HCT116 (cell line): ENCODE measurements around the gene APPBP2. TPM values are rescaled to one million over a fixed set of nuclear protein-coding genes. Genes with fewer than 3 reads are reported as not detected.
A peak's percentile ranks its signal among the peaks of the same experiment; 100 is the strongest.

Experiments
- ATAC-seq: fragments of 200-7000 bp; cut with Tn5 transposase; 2 replicates; pipeline ENCODE4 v1.9.1; 2020; ENCODE audit warnings: mild to moderate bottlenecking, moderate library complexity
- BruUV-seq: library from RNA; stranded (reverse); fragments of 400-500 nt; replicated peaks from 2 replicates; lab custom pipeline; 2021; lab: Mats Ljungman, UMichigan
- CTCF ChIA-PET: fragments of 300-600 bp; sonication (Branson Sonifier 250); formaldehyde crosslinking; loops from one replicate; lab custom pipeline; 2021; ENCODE audit warnings: antibody characterized with exemption; lab: Charles Lee
- POLR2A ChIA-PET: fragments of 300-600, 350-600 bp; sonication (Branson Sonifier 250); formaldehyde crosslinking; loops from one replicate; lab custom pipeline; 2021; ENCODE audit warnings: antibody characterized with exemption; lab: Charles Lee
- RAD21 ChIA-PET, 2 experiments: fragments of 300-600 bp; sonication (Branson Sonifier 250); formaldehyde crosslinking; loops; one replicate each; lab custom pipeline; 2023; ENCODE audit warnings: low total read pairs in 2 of 2; ENCODE audit not compliant: uncharacterized antibody in 2 of 2, unreplicated experiment in 2 of 2, low non-redundant PET in 1 of 2; lab: Charles Lee
- DNase-seq: peaks from one replicate; pipeline ENCODE4 v3.0.0-alpha.2; 2010; ENCODE audit warnings: low read depth, low spot score
- H2AFZ ChIP-seq: fragments of 200-600 bp; shearing (Covaris generic), sonication (generic); 2 replicates; pipeline ENCODE4 v1.6.1; 2017; ENCODE audit warnings: low read depth, mixed run types, mixed read lengths, antibody characterized with exemption, low read length; ENCODE audit not compliant: poor library complexity, severe bottlenecking
- H3K27ac ChIP-seq: 2 replicates; pipeline ENCODE4 v1.5.1; 2012; ENCODE audit warnings: low read depth, low read length
- H3K27me3 ChIP-seq: fragments of 200-600 bp; sonication (generic); 2 replicates; pipeline ENCODE4 v1.6.1; 2016; ENCODE audit warnings: mixed run types, low read length, mixed read lengths; ENCODE audit not compliant: insufficient read depth
- H3K36me3 ChIP-seq, 2 experiments: fragments of 200-500 bp in 1 of 2; fragments of 200-600 bp in 1 of 2; sonication (Bioruptor generic) in 1 of 2; sonication (generic) in 1 of 2; 2 replicates each; pipeline versions ENCODE4 v1.5.1 to v1.6.1; 2014 to 2016; ENCODE audit warnings: low read length in 2 of 2, inconsistent platforms in 1 of 2, mixed read lengths in 1 of 2, mixed run types in 1 of 2; ENCODE audit not compliant: insufficient read depth in 2 of 2, control insufficient read depth in 1 of 2
- H3K4me1 ChIP-seq, 2 experiments: fragments of 200-600 bp in 1 of 2; sonication (generic) in 1 of 2; 2 replicates each; pipeline versions ENCODE4 v1.5.1 to v1.6.1; 2012 to 2017; ENCODE audit warnings: low read length in 2 of 2, inconsistent platforms in 1 of 2, mild to moderate bottlenecking in 1 of 2, mixed read lengths in 1 of 2, mixed run types in 1 of 2, moderate library complexity in 1 of 2; ENCODE audit not compliant: insufficient read depth in 2 of 2, control insufficient read depth in 1 of 2
- H3K4me2 ChIP-seq: fragments of 200-600 bp; sonication (generic); 2 replicates; pipeline ENCODE4 v1.6.1; 2017; ENCODE audit warnings: mixed run types, low read length, mixed read lengths
- H3K4me3 ChIP-seq, 2 experiments: fragments of 200-600 bp in 1 of 2; sonication (generic) in 1 of 2; replicated peaks in 1 of 2; 2 replicates each; pipeline ENCODE4 v1.5.1; 2011 to 2016; ENCODE audit warnings: low read length in 2 of 2, control low read depth in 1 of 2, low read depth in 1 of 2, mild to moderate bottlenecking in 1 of 2, mixed read lengths in 1 of 2, mixed run types in 1 of 2
- H3K79me2 ChIP-seq: fragments of 200-600 bp; sonication (generic); 2 replicates; pipeline ENCODE4 v1.6.1; 2017; ENCODE audit warnings: mild to moderate bottlenecking, mixed run types, low read length, moderate library complexity, mixed read lengths; ENCODE audit not compliant: insufficient read depth
- H3K9ac ChIP-seq: fragments of 200-600 bp; sonication (generic); 2 replicates; pipeline ENCODE4 v1.6.1; 2016; ENCODE audit warnings: low read length, mixed read lengths
- H3K9me2 ChIP-seq: fragments of 200-600 bp; sonication (generic), shearing (Covaris generic); 2 replicates; pipeline ENCODE4 v1.6.1; 2017; ENCODE audit warnings: mixed run types, mild to moderate bottlenecking, moderate library complexity; ENCODE audit not compliant: insufficient read depth
- H3K9me3 ChIP-seq, 2 experiments: fragments of 200-500 bp in 1 of 2; fragments of 200-600 bp in 1 of 2; sonication (Bioruptor generic) in 1 of 2; sonication (generic) in 1 of 2; 2 replicates each; pipeline ENCODE4 v1.6.1; 2014 to 2017; ENCODE audit warnings: low read length in 2 of 2, mixed read lengths in 2 of 2, inconsistent platforms in 1 of 2, low read depth in 1 of 2, mild to moderate bottlenecking in 1 of 2, mixed run types in 1 of 2, moderate library complexity in 1 of 2; ENCODE audit not compliant: control insufficient read depth in 1 of 2, insufficient read depth in 1 of 2
- H4K20me1 ChIP-seq: fragments of 200-600 bp; sonication (generic), shearing (Covaris generic); 2 replicates; pipeline ENCODE4 v1.6.1; 2017; ENCODE audit warnings: mixed run types, mild to moderate bottlenecking, moderate library complexity; ENCODE audit not compliant: insufficient read depth
- CBX3 ChIP-seq: IDR thresholded peaks from 2 replicates; pipeline ENCODE4 v1.6.1; 2012; ENCODE audit warnings: low read depth
- CEBPB ChIP-seq: IDR thresholded peaks from 2 replicates; pipeline ENCODE4 v1.6.1; 2012; ENCODE audit warnings: low read depth
- EGR1 ChIP-seq: IDR thresholded peaks from 2 replicates; pipeline ENCODE4 v1.6.1; 2012; ENCODE audit warnings: low read depth
- ELF1 ChIP-seq: IDR thresholded peaks from 2 replicates; pipeline ENCODE4 v1.6.1; 2012; ENCODE audit warnings: low read depth, borderline replicate concordance
- EZH2 ChIP-seq: fragments of 200-600 bp; sonication (generic); IDR thresholded peaks from 2 replicates; pipeline ENCODE4 v1.6.1; 2017; ENCODE audit warnings: antibody characterized with exemption, mixed run types
- EZH2phosphoT487 ChIP-seq: fragments of 200-600 bp; IDR thresholded peaks from 2 replicates; pipeline ENCODE4 v1.6.1; 2018; ENCODE audit warnings: antibody characterized with exemption, borderline replicate concordance
- JUND ChIP-seq: IDR thresholded peaks from 2 replicates; pipeline ENCODE4 v1.6.1; 2012
- POLR2A ChIP-seq: IDR thresholded peaks from 2 replicates; pipeline ENCODE4 v1.7.0; 2011; ENCODE audit warnings: borderline replicate concordance; ENCODE audit not compliant: insufficient read depth, insufficient read length; ENCODE audit errors: extremely low read depth
- POLR2AphosphoS5 ChIP-seq: IDR thresholded peaks from 2 replicates; pipeline ENCODE4 v1.6.1; 2011; ENCODE audit warnings: mild to moderate bottlenecking, low read depth, low read length, moderate library complexity
- RAD21 ChIP-seq: IDR thresholded peaks from 2 replicates; pipeline ENCODE4 v1.6.1; 2012; ENCODE audit warnings: low read depth, mild to moderate bottlenecking
- SIN3A ChIP-seq: IDR thresholded peaks from 2 replicates; pipeline ENCODE4 v1.6.1; 2012; ENCODE audit warnings: low read depth
- SP1 ChIP-seq: IDR thresholded peaks from 2 replicates; pipeline ENCODE4 v1.6.1; 2012; ENCODE audit warnings: low read depth
- SRF ChIP-seq: IDR thresholded peaks from 2 replicates; pipeline ENCODE4 v1.6.1; 2012; ENCODE audit warnings: low read depth
- TCF7L2 ChIP-seq: IDR thresholded peaks from 2 replicates; pipeline ENCODE4 v1.7.0; 2011; ENCODE audit warnings: borderline replicate concordance, inconsistent platforms; ENCODE audit not compliant: insufficient read depth, insufficient read length; ENCODE audit errors: extremely low read depth
- YY1 ChIP-seq: IDR thresholded peaks from 2 replicates; pipeline ENCODE4 v1.6.1; 2011; ENCODE audit warnings: low read length, low read depth, moderate library complexity, mild to moderate bottlenecking; ENCODE audit not compliant: insufficient replicate concordance; ENCODE audit errors: extremely low read depth
- ZFX ChIP-seq: fragments of 450-650 bp; IDR thresholded peaks from 2 replicates; pipeline ENCODE4 v1.6.1; 2017
- ZNF274 ChIP-seq: fragments of 200-500 bp; sonication (Bioruptor generic); IDR thresholded peaks from 2 replicates; pipeline ENCODE4 v1.6.1; 2014; ENCODE audit warnings: mild to moderate bottlenecking, low read depth, low read length, inconsistent platforms
- intact Hi-C: fragments of 100-400 bp; cut with micrococcal nuclease; formaldehyde crosslinking; loops from 2 replicates; pipeline ENCODE4 v1.10.0; 2022
- total RNA-seq: library from RNA; stranded (reverse); gene quantifications from one replicate; pipeline ENCODE4 v1.2.1, GENCODE V29; 2021; ENCODE audit not compliant: unreplicated experiment
- TF ChIP-seq, protein P1 (sequence below): IDR thresholded peaks from 2 replicates; pipeline ENCODE4 v1.6.1; 2011; ENCODE audit warnings: mild to moderate bottlenecking, low read length, moderate library complexity; ENCODE audit not compliant: insufficient replicate concordance; ENCODE audit errors: extremely low read depth
- TF ChIP-seq, protein P2 (sequence below): IDR thresholded peaks from 2 replicates; pipeline ENCODE4 v1.6.1; 2012
- TF ChIP-seq, protein P3 (sequence below): IDR thresholded peaks from 2 replicates; pipeline ENCODE4 v1.6.1; 2012
- TF ChIP-seq, protein P4 (sequence below), 3 experiments: fragments of 200-600 bp in 1 of 3; sonication (generic) in 1 of 3; IDR thresholded peaks in 2 of 3; conservative IDR thresholded peaks in 1 of 3; 2 replicates each; pipeline ENCODE4 v1.5.1; 2012 to 2017; ENCODE audit warnings: low read depth in 2 of 3, low read length in 2 of 3, antibody characterized with exemption in 1 of 3, borderline replicate concordance in 1 of 3, control low read depth in 1 of 3, mild to moderate bottlenecking in 1 of 3, mixed read lengths in 1 of 3, mixed run types in 1 of 3, moderate library complexity in 1 of 3; ENCODE audit not compliant: insufficient read depth in 1 of 3

The APPBP2 gene
- total RNA-seq, 1 experiment from 2014 or later, result 35.8 TPM

DNA sequence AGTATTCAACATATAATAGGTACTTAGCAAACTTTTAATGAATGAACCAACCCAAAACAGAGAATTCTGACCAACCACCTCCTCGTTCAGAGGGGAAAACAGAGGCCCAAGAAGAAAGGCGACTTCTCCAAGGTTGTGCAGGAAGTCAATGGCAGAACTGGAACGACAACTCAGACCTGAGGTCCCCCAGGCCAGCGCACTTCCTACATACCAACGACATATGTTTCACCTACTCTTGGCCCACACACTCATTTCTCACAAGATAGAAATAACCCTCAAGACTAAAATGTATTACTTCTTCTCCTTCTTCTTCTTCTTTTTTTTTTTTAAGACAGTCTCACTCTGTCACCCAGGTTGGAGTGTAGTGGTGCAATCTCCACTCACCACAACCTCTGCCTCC, 89.4 kb downstream of the APPBP2 start (continued):
- TF ChIP-seq, protein P1, sequence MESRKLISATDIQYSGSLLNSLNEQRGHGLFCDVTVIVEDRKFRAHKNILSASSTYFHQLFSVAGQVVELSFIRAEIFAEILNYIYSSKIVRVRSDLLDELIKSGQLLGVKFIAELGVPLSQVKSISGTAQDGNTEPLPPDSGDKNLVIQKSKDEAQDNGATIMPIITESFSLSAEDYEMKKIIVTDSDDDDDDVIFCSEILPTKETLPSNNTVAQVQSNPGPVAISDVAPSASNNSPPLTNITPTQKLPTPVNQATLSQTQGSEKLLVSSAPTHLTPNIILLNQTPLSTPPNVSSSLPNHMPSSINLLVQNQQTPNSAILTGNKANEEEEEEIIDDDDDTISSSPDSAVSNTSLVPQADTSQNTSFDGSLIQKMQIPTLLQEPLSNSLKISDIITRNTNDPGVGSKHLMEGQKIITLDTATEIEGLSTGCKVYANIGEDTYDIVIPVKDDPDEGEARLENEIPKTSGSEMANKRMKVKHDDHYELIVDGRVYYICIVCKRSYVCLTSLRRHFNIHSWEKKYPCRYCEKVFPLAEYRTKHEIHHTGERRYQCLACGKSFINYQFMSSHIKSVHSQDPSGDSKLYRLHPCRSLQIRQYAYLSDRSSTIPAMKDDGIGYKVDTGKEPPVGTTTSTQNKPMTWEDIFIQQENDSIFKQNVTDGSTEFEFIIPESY, result no peak
- TF ChIP-seq JUND, result no peak
- TF ChIP-seq, protein P2, sequence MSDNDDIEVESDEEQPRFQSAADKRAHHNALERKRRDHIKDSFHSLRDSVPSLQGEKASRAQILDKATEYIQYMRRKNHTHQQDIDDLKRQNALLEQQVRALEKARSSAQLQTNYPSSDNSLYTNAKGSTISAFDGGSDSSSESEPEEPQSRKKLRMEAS, result no peak
- TF ChIP-seq ELF1, result no peak
- no peak for TF ChIP-seq TCF7L2
- no peak for TF ChIP-seq RAD21
- TF ChIP-seq POLR2AphosphoS5, result no peak
- no peak for TF ChIP-seq ZFX

DNA sequence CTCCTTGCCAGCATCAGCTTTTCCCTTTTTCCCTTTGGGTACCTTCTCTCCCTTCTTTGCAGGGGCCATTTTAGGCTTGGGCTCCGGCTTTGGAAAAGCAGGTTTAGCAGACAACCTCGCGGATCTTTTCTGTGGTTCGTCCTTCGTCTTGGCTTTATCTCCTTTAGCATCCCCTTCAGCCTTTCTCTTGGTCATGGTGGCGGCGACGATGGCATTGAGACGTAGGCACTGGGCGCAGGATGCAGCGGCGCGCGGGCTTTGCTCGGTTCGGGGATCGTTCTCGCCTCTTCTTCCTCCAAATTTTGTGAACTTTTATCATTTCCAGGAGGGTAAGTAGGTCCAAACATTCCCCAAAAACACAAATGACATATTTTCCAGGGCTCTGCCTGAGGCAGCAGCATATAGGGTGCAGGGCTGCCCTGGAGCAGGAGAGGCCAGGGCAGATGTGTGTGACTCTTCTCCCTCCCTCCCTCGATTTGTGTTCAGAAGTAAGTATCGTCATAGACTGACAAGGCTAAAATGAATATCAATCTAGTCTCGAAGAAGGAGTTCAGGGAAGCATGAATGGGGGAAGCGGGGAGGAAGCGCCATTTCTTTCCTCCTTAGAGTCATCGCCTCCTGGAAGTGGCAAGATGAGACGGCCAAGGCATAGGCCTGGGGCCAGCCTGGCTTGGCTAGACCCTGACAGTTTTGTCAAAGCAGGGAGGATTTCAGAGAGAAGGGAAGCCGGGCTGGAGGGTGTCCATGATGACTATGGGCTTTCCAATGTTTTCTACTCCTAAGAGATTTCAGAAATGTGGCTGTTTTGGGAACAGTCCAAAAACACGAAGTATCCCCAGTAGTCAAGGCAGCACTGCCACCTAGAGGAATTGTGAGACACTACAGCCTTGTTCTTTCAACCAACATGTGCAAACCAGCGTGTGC, 90.5 kb downstream of the APPBP2 start:
- H4K20me1 ChIP-seq, result no peaks in the 10 kb centered on the region
- intact Hi-C loops, result loop anchor here (1.0 to 10.0 kb wide), 3 partner anchors 204 to 331 kb away; no protein-coding TSS in a partner anchor
- DNase-seq, result peak; percentile 79
- no peaks in the 10 kb centered on the region for H3K9me2 ChIP-seq
- peaks cover 0 to 9% of the 10 kb centered on the region in 2 experiments; a peak in 1 of 4 replicates for H3K9me3 ChIP-seq
- H3K79me2 ChIP-seq, result no peaks in the 10 kb centered on the region
- H3K9ac ChIP-seq, result peak overlapping the region; percentile 15; the same call in 1 of the 2 replicates
- ChIA-PET RAD21 (no interaction called here), POLR2A (no interaction called here), CTCF (interaction anchor here (1.3 kb wide), 1 partner anchor 204 kb away, joined by 5 read pairs; no protein-coding TSS in a partner anchor)
- no peak overlapping the region for H3K4me3 ChIP-seq
- H3K4me2 ChIP-seq, result peak overlapping the region; percentile 43
- BruUV-seq, result no TSS peak
- H2AFZ ChIP-seq, result peak overlapping the region; percentile 99
- H3K27ac ChIP-seq, result no peak overlapping the region
- H3K36me3 ChIP-seq, result no peaks in the 10 kb centered on the region
- H3K4me1 ChIP-seq, result peaks cover 0 to 5% of the 10 kb centered on the region in 2 experiments; a peak in 2 of 4 replicates
- H3K27me3 ChIP-seq, result no peaks in the 10 kb centered on the region
- peak; percentile 87 for ATAC-seq
- no peak for TF ChIP-seq ELF1
- TF ChIP-seq ZNF274, result no peak
- no peak for TF ChIP-seq CBX3
- TF ChIP-seq TCF7L2, result no peak
- TF ChIP-seq, protein P3, sequence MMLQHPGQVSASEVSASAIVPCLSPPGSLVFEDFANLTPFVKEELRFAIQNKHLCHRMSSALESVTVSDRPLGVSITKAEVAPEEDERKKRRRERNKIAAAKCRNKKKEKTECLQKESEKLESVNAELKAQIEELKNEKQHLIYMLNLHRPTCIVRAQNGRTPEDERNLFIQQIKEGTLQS, result no peak
- no peak for TF ChIP-seq CEBPB
- no peak for TF ChIP-seq JUND
- no peak for TF ChIP-seq EZH2phosphoT487
- TF ChIP-seq SRF, result no peak
- no peak for TF ChIP-seq SP1
- no peak for TF ChIP-seq SIN3A
- peak; percentile 61 for TF ChIP-seq POLR2AphosphoS5
- TF ChIP-seq, protein P4, sequence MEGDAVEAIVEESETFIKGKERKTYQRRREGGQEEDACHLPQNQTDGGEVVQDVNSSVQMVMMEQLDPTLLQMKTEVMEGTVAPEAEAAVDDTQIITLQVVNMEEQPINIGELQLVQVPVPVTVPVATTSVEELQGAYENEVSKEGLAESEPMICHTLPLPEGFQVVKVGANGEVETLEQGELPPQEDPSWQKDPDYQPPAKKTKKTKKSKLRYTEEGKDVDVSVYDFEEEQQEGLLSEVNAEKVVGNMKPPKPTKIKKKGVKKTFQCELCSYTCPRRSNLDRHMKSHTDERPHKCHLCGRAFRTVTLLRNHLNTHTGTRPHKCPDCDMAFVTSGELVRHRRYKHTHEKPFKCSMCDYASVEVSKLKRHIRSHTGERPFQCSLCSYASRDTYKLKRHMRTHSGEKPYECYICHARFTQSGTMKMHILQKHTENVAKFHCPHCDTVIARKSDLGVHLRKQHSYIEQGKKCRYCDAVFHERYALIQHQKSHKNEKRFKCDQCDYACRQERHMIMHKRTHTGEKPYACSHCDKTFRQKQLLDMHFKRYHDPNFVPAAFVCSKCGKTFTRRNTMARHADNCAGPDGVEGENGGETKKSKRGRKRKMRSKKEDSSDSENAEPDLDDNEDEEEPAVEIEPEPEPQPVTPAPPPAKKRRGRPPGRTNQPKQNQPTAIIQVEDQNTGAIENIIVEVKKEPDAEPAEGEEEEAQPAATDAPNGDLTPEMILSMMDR (IDR thresholded peaks at IDR 0.05 in 2 of 3, conservative IDR thresholded peaks at IDR 0.05 in 1 of 3; ENCODE audit: borderline replicate concordance in 1 of 3, insufficient read depth in 1 of 3, low read depth in 2 of 3, low read length in 2 of 3), result peak; percentile 95 to 99 (median 97)
- TF ChIP-seq YY1, result no peak
- no peak for TF ChIP-seq POLR2A
- TF ChIP-seq EGR1, result no peak
- TF ChIP-seq EZH2, result no peak
